GM12872 (cell line): ENCODE results near the gene NSMF.

Experiments used
- CTCF ChIP-seq: IDR thresholded peaks from 3 replicates; pipeline ENCODE4 v1.5.1; 2011; ENCODE audit warnings: low read depth, mild to moderate bottlenecking, low read length, moderate library complexity; ENCODE audit not compliant: insufficient read depth

Gene NSMF

GRCh38 chr9:137494550-137495351 is 35.6 kb upstream of the NSMF start:
- TF ChIP-seq CTCF: no peak

DNA sequence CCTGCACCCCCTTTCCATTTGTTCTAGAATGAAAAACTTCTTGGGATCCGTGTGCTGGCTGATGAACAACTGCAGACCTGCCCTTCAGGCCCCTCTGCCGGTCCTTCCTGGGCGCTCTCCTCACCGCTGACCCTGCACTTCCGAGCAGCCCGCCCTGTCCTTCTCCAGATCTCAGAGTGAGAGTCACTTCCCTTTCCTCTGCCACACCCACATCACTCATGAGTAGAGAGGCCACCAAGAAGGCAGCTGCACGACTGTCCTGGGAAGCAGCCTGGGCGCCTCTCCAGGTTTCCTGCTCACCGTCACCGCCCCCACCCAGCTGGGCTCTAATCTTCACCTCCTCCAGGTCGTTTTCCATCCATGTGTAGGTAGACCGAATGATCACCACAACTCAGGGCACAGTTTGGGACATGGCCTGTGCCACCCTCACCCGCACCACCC is 35.0 kb upstream of the NSMF start:
- no peak for TF ChIP-seq CTCF

DNA sequence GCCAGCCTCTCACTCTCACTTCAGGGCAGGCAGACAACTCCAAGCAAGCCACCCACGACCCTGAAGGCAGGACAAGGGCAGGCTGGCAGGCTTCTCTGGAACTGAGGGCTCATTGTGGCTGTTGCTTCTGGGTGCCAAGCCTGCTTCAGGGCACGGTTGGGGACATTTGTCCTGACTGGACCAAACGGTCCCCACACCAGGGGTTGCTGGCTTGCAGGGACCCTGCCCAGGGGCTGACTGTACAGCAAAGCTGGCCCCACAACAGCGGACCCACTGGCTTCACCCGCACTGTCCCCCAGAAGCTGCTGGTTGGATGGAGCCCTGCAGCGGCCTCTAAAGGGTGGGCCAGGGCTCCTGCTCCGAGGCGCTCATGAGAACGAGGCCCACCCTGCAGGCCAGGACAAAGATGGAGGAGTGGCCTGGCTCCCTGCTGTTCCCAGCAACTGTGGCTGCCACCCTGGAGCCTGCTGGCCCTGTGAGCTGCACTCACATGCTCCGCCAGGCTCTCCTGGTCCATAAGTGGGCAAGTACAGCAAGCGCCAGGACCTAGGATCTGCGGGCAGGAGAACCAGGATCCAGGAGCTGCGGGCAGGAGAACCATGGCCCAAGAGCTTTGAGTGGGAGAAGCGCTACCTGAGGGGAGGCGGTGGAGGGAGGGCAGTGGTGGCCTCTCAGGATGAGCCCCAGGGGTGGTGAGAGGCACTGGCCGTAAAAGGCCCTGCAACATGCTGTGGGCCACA is 34.4 kb upstream of the NSMF start:
- TF ChIP-seq CTCF: no peak

DNA sequence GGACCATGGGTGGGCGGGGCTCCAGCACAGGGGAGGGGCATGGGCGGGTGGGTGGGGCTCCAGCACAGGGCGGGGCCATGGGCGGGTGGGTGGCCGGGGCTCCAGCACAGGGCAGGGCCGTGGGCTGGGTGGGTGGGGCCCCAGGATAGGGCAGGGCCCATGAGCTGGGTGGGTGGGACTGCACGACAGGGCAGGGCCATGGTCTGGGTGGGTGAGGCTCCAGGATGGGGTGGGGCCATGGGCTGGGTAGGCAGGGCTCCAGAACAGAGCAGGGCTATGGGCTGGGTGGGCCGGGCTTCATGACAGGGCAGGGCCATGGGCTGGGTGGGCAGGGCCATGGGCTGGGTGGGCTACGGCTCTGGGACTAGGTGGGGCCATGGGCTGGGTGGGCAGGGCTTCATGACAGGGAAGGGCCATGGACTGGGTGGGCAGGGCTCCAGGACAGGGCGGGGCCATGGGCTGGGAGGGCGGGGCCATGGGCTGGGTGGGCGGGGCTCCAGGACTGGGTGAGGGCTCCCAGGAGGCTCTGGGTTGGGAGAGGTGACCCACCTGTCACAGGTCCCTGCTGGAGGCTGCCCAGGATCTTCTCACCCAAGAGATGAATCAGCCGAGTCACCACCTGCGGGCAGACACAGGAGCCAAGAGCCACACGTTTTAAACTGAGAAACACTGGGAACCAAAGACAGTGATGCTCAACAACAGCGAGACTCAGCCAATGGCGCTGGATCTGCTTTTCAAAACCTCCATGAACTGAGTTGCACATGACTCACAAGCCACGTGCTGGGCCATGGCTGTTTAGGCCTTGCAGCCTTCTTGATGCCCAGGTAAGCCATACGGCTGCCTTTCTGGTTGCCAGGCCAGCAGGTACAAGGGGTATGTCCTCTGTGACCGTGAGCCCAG is 33.6 kb upstream of the NSMF start:
- no peak for TF ChIP-seq CTCF

DNA sequence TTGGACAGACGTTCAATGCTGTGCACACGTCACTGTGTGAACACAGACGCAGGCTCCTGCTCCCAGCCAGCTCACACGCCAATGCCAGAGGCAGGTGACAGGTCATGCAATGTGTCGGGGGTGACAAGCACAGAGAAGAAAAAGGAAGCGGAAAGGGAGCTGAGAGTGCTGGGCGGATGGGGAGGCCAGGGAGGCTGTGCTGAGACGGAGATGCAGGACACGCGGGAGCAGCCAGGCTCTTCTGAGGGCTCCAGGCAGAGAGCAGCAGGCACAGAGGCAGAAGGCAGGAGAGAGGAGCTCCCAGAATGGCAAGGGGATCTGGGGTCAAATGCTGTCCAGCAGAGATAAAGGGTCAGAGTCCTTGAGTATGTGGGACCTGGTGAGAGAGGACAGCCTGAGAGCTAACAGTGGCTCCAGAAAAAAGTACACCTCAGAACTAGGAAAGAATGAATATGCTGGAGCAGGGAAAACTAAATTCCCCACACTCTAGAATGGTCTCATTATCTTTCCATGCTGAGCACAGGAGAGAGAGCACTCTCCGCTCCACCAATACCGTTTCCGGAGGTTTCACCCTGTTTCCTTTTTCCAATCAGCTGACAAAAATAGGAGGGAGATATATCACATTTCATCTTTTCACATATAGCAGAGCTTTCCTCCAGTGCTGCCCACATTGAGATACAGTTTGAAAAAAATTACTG is 32.8 kb upstream of the NSMF start:
- no peak for TF ChIP-seq CTCF

DNA sequence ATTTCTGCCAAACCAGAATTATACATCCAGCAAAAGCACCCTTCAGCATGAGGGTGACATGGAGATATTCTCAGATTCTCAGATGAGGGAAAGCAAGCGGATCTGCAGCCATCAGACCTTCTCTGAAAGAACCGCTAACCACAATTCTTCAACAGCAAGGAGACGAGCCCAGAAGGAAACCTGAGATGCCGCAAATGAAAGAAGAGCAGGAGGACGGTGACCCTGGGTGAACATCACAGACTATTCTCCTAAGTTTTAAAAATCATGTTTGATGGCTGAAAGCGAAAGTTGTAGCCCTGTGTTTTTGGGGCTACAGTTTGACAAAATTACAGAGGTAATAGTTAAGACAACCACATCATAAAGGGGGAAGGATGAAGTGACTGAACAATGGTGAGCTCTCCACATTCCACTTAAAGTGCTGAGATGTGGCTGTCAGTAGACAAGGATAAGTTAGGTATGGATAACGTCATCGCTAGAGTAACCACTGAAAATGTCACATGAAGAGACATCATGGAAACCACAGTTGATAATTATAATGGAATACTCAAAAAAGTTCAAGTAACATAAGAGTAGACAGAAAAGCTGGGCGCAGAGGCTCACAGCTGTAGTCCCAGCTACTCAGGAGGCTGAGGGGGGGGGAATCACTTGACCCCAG is 31.5 kb upstream of the NSMF start:
- no peak for TF ChIP-seq CTCF
